K562 (cell line): ENCODE measurements around the gene STIL. TPM values are rescaled to one million over a fixed set of nuclear protein-coding genes. Genes with fewer than 3 reads are reported as not detected.

Source experiments
- CC2D1A ChIP-seq: fragments of 450-650 bp; IDR thresholded peaks from 2 replicates; pipeline ENCODE4 v1.6.1; 2017; ENCODE audit warnings: mild to moderate bottlenecking
- DPF2 ChIP-seq: fragments of 450-650 bp; IDR thresholded peaks from 2 replicates; pipeline ENCODE4 v1.6.1; 2016
- FOXA3 ChIP-seq, 2 experiments: fragments of 450-650 bp in 1 of 2; sonication (generic) in 1 of 2; formaldehyde crosslinking; IDR thresholded peaks in 1 of 2; conservative IDR thresholded peaks in 1 of 2; 2 replicates each; pipeline versions ENCODE4 v1.4.0 to v1.8.0; 2020 to 2022; ENCODE audit warnings: mild to moderate bottlenecking in 2 of 2, missing genetic modification reagents in 1 of 2
- HDAC2 ChIP-seq: fragments of 450-650 bp; IDR thresholded peaks from 2 replicates; pipeline ENCODE4 v1.6.1; 2016; ENCODE audit warnings: mild to moderate bottlenecking
- HMG20A ChIP-seq: fragments of 450-650 bp; formaldehyde crosslinking; conservative IDR thresholded peaks from 2 replicates; pipeline ENCODE4 v1.4.0; 2020; ENCODE audit warnings: mild to moderate bottlenecking, mixed read lengths
- ID3 ChIP-seq, 2 experiments: fragments of 250-450 bp in 1 of 2; fragments of 450-650 bp in 1 of 2; sonication (Bioruptor Pico) in 1 of 2; IDR thresholded peaks; 2 replicates each; pipeline versions ENCODE4 v1.6.1 to v1.8.0; 2016 to 2021; ENCODE audit warnings: mild to moderate bottlenecking in 2 of 2, moderate library complexity in 2 of 2, missing compliant biosample characterization in 1 of 2, missing genetic modification characterization in 1 of 2
- LARP7 ChIP-seq: fragments of 450-650 bp; IDR thresholded peaks from 2 replicates; pipeline ENCODE4 v1.6.1; 2016
- NCOA1 ChIP-seq: fragments of 450-650 bp; IDR thresholded peaks from 2 replicates; pipeline ENCODE4 v1.6.1; 2016; ENCODE audit warnings: low read depth
- TFAP4 ChIP-seq: sonication (generic); formaldehyde crosslinking; IDR thresholded peaks from 2 replicates; pipeline ENCODE4 v1.8.0; 2022; ENCODE audit warnings: missing genetic modification reagents, mild to moderate bottlenecking, moderate library complexity, borderline replicate concordance
- THRB ChIP-seq: fragments of 450-650 bp; formaldehyde crosslinking; conservative IDR thresholded peaks from 2 replicates; pipeline ENCODE4 v1.4.0; 2022; ENCODE audit warnings: mild to moderate bottlenecking, missing genetic modification characterization
- TRIM25 ChIP-seq: fragments of 450-650 bp; IDR thresholded peaks from 2 replicates; pipeline ENCODE4 v1.7.0; 2016; ENCODE audit warnings: borderline replicate concordance
- ZC3H4 ChIP-seq: sonication (generic); formaldehyde crosslinking; IDR thresholded peaks from 2 replicates; pipeline ENCODE4 v1.9.0; 2021; ENCODE audit warnings: missing genetic modification reagents, borderline replicate concordance
- ZNF121 ChIP-seq: sonication (generic); formaldehyde crosslinking; conservative IDR thresholded peaks from 2 replicates; pipeline ENCODE4 v1.8.0; 2022; ENCODE audit warnings: missing genetic modification reagents
- ZNF668 ChIP-seq: fragments of 250-450 bp; sonication (Bioruptor Pico); IDR thresholded peaks from 2 replicates; pipeline ENCODE4 v1.8.0; 2022; ENCODE audit warnings: mild to moderate bottlenecking, inconsistent platforms
- polyA plus RNA-seq, 8 experiments: library from polyadenylated mRNA; depleted of rRNA in 4 of 8; stranded (reverse) in 5 of 8; unstranded in 3 of 8; fragments of >200 nt; fragmentation: Nextera tagmentation in 2 of 8; fragmentation: Illumina TruSeq in 1 of 8; extraction: Ambion mirVana in 2 of 8; extraction: Trizol in 1 of 8; gene quantifications; 2 replicates each; pipeline versions ENCODE4 v1.2.1 to v1.2.3, GENCODE V29; 2011 to 2014; ENCODE audit warnings: inconsistent platforms in 1 of 8, missing spikeins in 1 of 8
- total RNA-seq, 7 experiments: library from RNA; depleted of rRNA in 6 of 7; stranded (reverse); fragments of >200 nt in 6 of 7; fragmentation: Illumina TruSeq in 2 of 7; extraction: Trizol in 2 of 7; gene quantifications; 2 replicates each; pipeline versions ENCODE4 v1.2.1 to v1.2.3, GENCODE V29; 2011 to 2021; ENCODE audit warnings: low replicate concordance in 1 of 7

STIL gene
- total and polyA plus RNA-seq, 9 of the 15 experiments (the other 6 are each of a cell fraction or from before 2014, with no cell fraction given), result 10.5 to 77.4 (median 39.6) TPM

GRCh38 chr1:47332779-47333577, 19.0 kb upstream of the STIL start (continued):
- TF ChIP-seq TFAP4 (CRISPR knock-in tag) (0 out of 2 replicates have a peak, but pooled peaks have one; percentile 2), FOXA3 (CRISPR knock-in tag; conservative IDR thresholded peaks at IDR 0.05 in 1 of 2, IDR thresholded peaks at IDR 0.05 in 1 of 2) (peak in 1 of 2 experiments; percentile 33; a peak in 1 of 4 replicates), ZC3H4 (peak; percentile 91; the same call in 1 of the 2 replicates), LARP7 (0 out of 2 replicates have a peak, but pooled peaks have one; percentile 28), NCOA1 (peak; percentile 52; the same call in 1 of the 2 replicates), CC2D1A (no peak), DPF2 (peak; percentile 54), HMG20A (CRISPR knock-in tag) (no peak), ZNF121 (CRISPR knock-in tag) (peak; percentile 97), TRIM25 (0 out of 2 replicates have a peak, but pooled peaks have one; percentile 34), THRB (CRISPR knock-in tag) (0 out of 2 replicates have a peak, but pooled peaks have one; percentile 62), ID3 (CRISPR knock-in tag; IDR thresholded peaks at IDR 0.05) (no peak), ID3 (tag; IDR thresholded peaks at IDR 0.05) (0 out of 2 replicates have a peak, but pooled peaks have one; percentile 36), HDAC2 (peak; percentile 74), ZNF668 (CRISPR knock-in tag) (0 out of 2 replicates have a peak, but pooled peaks have one; percentile 19)
